Activated CD4-positive, CD25-positive, alpha-beta regulatory T cell treated with anti-CD3 and anti-CD28 coated beads, Interleukin-2, amount 50 U/mL, for 16 hours (primary cell): ENCODE data around the gene GTF2H4.

Experiments
- DNase-seq: peaks from one replicate; pipeline ENCODE4 v3.0.0-alpha.2; 2020; ENCODE audit warnings: low read depth, low spot score

The GTF2H4 gene

GRCh38 chr6:30882759-30883684, 25.0 kb upstream of the GTF2H4 start:
- no peak for DNase-seq

DNA sequence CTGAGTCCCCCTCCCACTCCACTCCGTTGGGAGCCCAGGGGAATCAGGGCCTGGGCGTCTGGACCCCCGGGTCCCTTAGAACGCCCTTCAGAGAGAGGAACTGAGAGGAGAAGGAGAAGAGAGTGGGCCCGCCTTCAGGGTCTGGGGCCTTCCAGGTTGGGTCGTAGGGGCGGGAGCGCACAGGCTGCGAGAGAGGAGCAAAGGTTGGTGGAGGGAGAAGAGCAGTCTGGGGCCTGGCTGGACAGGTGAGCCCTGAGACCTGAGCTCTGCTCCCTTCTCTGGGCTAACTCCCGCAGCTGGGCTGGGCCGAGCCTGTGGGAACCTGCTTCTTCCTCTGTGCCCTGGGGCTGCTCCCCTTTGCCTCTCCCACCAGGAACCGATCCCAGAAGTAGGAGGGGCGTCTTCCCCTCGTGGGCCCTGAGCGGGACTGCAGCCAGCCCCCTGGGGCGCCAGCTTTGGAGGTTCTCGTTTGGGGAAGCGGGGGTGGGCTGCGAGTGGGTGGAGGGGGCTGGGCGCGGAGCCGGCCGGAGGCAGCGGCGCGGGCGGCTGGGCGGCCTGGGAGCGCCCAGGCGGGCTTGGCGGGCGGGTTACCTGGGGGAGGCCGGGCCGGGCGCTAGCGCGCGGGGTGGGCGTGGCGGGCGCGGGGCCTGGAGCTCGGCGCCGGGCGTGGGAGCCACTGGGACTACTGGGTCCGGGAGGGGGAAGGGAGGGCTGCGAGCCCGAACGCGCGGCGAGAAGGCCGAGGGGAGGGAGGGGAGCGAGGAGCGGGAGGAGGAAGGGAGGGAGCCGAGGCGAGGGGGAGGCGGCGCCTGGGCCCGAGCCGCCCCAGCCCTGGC, 24.1 kb upstream of the GTF2H4 start, which contains the start of gene DDR1:
Gene DDR1, plus strand, starts transcription at position 835 of the 836 bp plus-strand sequence. CDS start 4,211 bp downstream, outside the sequence.
- DNase-seq, result no peak

DNA sequence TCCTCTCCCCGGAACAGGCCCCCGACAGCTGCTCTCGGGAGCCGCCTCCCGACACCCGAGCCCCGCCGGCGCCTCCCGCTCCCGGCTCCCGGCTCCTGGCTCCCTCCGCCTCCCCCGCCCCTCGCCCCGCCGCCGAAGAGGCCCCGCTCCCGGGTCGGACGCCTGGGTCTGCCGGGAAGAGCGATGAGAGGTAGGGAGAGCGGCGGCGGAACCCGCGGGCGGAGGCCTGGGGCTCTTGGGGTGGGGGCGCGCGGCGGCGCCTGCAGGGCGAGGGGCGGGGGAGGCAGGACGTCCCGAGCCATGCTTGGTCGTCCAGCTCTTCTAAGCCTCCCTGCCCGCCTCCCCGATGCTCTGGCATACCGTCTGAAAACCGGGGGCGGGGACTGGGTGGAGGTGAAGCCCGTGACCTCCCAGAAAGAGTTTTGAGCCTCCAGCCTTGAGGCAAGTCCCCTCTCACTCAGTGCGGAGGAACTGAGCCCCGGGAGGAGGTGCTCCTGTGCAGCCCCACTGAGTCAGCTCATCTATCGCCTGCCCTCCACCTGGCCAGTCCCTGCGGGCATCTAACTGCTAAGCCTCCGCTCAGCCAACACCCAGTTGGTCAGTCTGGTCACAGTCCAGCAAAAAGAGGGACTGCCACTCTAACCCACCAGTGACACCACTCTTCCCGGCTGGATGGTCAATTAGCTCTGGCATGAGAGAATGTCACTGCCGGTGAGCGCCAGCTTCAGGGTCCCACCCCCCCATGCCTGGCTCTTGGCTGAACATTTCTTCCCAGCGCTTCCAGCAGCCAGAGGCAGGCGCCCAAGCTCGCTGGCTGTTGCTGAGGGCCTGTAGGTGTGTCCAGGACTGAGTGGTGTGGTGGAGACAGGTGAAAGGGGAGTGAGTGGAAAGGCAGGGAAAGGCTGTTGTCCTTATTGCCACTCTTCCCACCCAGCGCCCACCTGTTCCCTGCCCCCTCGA, 23.2 kb upstream of the GTF2H4 start:
- no peak for DNase-seq

- no peak for DNase-seq
These were observed 22.5 kb upstream of the GTF2H4 start for GRCh38 chr6:30885481-30885998.

DNA sequence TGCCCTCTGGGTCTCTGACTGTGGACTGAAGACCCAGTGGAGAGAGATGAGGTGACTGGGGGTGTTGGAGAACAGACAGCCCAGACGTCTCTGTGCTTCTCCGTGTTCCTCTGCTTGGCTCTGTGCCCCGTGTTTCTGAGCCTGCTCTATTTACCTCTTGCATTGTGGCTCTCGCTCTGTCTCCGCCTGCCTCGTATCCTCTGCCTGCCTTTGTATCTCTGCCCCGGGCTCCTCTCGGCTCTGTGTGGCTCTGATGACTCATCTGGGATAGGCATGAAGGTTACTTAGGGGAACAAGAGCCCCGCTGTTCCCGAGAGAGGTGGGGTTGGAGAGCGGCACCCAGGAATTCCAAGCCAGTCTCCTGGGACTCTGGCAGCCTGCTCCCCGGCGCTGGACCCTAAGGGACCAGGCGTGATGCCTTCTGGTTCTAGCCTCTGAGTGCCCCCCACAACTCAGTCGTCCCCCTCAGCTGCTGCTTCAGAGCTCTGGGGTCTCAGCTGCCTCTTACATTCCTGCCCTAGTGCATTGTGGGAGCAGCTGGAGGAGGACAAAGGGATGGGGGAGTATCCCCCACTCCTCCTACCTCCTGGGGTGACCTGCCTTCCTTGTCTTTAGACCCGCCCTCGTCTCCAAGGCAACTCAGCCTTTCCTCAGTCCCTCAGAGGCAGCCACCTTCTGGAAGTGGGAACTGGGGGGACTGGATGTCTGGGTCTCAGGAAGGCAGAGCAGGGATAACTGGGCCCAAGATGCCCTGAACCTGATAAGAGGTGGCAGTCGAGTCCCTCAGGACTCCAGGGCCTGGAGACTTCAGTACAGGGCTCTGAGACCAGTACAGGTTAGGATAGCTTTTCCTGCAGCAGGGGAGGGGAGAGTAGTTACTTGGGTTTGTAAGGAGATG, 21.8 kb upstream of the GTF2H4 start:
- no peak for DNase-seq

GRCh38 chr6:30886897-30887255, 21.1 kb upstream of the GTF2H4 start:
- DNase-seq, result no peak

DNA sequence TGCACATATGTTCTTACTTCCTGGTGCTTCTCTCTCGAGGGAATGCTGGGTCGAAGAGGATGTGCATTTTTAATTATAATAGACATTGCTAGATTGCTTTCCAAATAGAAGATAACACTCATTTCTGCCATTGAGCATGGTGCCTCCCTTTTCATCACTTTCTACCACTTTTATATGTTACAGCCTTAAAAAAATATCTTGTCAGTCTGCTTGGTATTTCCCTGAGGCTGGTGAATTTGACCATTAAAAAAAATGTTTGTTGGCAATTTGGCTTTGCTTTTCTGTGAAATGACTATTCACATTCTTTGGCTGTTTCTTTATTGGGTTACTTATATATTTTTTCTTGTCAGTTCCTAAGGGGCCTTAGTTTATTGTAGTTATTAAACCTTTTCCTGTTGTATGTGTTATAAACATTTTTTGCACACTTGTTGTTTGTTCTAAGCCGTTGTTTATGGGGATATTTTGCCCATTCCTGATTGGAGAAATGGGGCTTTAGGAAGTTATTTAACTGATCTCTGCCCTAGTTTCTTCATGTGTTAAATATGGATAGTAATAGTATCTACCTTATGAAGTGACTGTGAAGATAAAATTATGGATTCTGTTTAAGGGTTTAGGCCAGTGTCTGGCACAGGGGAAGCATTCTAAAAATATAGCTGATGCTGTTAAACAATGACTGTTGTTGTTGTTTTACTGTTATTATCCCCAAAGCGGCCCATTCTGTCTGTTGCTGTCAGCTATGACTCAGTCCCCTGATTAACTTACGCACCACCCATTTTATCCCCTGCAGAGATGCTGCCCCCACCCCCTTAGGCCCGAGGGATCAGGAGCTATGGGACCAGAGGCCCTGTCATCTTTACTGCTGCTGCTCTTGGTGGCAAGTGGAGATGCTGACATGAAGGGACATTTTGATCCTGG, 19.8 kb upstream of the GTF2H4 start:
- no peak for DNase-seq

DNA sequence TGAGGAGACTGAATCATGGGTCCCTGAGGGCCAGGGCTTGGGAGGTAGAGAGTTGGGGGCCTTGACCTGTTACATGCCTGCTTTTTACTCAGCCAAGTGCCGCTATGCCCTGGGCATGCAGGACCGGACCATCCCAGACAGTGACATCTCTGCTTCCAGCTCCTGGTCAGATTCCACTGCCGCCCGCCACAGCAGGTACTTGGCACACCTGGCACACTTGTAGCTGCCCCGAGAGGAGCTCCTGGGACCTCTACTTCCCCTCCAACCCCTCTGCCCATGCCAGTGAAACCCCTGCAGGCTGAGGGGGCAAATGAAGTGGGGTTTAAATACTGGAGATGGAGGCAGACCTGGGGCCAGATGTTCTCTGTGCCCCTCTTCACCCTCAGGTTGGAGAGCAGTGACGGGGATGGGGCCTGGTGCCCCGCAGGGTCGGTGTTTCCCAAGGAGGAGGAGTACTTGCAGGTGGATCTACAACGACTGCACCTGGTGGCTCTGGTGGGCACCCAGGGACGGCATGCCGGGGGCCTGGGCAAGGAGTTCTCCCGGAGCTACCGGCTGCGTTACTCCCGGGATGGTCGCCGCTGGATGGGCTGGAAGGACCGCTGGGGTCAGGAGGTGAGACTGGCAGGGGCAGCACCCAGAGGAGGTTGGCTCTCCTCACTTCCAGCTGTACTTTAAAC, 19.1 kb upstream of the GTF2H4 start:
- no peak for DNase-seq

GRCh38 chr6:30889496-30889885, 18.5 kb upstream of the GTF2H4 start:
- no peak for DNase-seq

DNA sequence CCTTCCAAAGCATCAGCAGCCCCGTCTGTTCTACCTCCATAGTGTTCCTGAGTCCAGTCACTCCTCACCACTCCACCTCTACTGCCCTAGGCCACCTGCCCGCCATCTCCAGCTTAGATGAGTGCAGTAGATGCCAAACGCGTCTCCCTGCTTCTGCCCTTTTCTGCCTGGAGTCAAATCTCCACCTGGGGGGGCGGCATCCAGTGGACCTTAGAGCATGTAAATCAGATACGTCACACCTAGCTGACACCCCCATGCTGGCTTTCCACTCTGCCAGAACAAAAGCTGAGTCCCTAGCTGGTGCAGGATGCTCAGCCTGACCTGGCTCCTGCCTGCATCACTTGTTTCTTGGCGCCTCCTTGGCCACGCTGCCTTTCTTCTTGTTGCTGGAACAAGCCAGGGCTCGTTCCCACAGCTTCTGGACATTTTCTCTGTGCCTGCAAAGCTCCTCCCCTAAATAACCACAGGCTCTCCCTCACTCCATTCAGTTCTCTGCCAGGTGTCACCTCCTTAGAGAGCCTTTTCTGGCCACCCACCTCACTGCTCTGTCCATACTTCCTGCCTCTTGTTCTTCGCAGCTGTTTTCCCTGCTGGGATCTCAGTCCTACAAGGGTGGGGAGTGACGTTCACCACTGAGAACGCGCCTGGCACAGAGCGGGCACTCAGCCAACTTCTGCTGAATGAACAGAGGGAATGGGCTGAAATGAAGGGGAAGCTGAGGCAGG, 17.9 kb upstream of the GTF2H4 start:
- no peak for DNase-seq

DNA sequence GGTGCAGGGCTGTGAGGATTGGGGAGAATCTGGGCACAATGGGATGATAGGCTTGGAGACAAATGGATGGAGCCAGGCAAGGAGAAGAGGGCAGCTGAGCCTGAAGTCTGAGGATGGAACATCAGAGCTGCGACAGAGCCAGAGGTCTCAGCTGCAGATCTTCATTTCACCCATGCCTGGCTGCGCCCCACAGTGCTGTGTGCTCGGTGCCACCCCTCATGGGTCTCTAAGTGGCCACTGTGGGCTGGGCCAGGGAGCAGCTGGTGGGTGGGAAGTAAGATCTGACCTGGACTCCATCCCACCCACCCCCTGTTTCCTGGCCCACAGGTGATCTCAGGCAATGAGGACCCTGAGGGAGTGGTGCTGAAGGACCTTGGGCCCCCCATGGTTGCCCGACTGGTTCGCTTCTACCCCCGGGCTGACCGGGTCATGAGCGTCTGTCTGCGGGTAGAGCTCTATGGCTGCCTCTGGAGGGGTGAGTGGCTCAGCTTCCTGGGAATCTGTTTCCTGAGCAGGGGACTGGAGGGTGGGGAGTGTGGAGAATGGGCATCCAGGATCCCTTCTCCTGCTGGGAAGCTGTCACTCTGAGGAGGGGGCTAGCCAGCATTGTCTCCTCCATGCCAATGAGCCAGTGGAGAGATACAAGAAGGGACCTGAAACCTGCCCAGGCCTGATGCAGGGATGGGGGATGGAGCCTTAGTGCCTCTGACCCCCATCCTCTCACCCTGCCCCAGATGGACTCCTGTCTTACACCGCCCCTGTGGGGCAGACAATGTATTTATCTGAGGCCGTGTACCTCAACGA, 17.2 kb upstream of the GTF2H4 start:
- no peak for DNase-seq

GRCh38 chr6:30891450-30891723, 16.6 kb upstream of the GTF2H4 start:
- DNase-seq, result no peak

DNA sequence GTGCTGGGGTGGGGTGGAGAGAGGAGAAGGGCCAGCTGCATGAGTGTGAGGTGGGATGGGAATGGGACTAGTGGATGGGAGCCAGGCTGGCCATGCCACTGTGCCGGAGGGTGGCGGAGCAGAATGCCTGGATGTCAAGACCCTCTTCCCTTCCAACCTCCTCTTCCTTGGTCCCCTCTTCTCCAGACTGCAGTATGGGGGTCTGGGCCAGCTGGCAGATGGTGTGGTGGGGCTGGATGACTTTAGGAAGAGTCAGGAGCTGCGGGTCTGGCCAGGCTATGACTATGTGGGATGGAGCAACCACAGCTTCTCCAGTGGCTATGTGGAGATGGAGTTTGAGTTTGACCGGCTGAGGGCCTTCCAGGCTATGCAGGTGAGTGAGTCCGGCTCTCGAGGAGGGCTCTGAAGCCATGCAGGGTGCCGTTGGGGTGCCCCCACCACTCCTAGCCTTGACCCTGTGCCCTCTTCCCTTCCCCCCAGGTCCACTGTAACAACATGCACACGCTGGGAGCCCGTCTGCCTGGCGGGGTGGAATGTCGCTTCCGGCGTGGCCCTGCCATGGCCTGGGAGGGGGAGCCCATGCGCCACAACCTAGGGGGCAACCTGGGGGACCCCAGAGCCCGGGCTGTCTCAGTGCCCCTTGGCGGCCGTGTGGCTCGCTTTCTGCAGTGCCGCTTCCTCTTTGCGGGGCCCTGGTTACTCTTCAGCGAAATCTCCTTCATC, 16.0 kb upstream of the GTF2H4 start:
- DNase-seq, result no peak

- DNase-seq, result no peak
These were observed 14.9 kb upstream of the GTF2H4 start for GRCh38 chr6:30893001-30893591.

DNA sequence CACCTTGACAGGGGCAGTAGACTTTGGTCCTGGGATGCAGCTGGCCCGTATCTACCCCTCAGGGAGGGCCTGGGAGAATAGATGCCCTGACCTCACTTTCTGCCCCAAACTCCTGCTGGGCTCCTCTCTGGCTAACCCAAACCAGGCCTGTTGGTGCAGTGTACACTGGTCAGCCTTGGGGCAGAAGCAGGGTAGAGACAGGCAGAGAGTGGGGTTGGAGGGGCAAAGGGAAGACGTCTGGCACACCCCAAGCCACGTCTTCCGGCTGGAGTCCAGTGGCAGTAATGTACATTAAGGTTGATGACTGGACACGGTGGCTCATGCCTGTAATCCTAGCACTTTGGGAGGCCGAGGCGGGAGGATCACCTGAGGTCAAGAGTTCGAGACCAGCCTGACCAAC, 14.3 kb upstream of the GTF2H4 start:
- DNase-seq, result no peak

DNA sequence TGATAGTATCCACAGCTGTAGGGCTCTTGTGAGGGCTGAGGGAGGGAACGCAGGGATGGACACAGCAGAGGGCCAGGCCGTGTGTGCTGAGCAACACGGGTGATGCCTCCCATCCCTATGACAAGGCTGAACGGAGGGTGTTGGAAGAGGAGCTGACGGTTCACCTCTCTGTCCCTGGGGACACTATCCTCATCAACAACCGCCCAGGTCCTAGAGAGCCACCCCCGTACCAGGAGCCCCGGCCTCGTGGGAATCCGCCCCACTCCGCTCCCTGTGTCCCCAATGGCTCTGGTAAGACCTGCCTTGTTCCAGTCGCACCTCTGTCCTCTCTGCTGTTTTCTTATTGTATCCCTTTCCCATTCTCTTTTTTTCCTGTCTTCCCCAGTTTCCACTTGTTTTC, 13.6 kb upstream of the GTF2H4 start:
- no peak for DNase-seq
